Measurements from ENCODE around the gene RTF1.
"Not testable (repeated sequence)": the region's sequence is repeated elsewhere in the genome, so short reads cannot be mapped to it uniquely, and the experiment has no call there.

The RTF1 gene

GRCh38 chr15:41469644-41470043 is 52.7 kb downstream of the RTF1 start:
- H3K27me3 Mint-ChIP-seq; H3K9me3 Mint-ChIP-seq; H3K4me1 Mint-ChIP-seq (ENCODE audit: low read depth); H3K27ac Mint-ChIP-seq; H3K4me3 Mint-ChIP-seq: not testable (repeated sequence)
- peaks cover 50% of the 10 kb centered on the region for H3K36me3 Mint-ChIP-seq (ENCODE audit: low read depth)

GRCh38 chr15:41473418-41473817 is 56.5 kb downstream of the RTF1 start:
- no peaks in the 10 kb centered on the region for H3K9me3 Mint-ChIP-seq
- H3K27ac Mint-ChIP-seq: no peak overlapping the region
- H3K4me1 Mint-ChIP-seq (ENCODE audit: low read depth): peaks cover 20% of the 10 kb centered on the region
- peaks cover 68% of the 10 kb centered on the region for H3K36me3 Mint-ChIP-seq (ENCODE audit: low read depth)
- H3K4me3 Mint-ChIP-seq: no peak overlapping the region
- no peaks in the 10 kb centered on the region for H3K27me3 Mint-ChIP-seq

GRCh38 chr15:41474436-41474835 is 57.5 kb downstream of the RTF1 start:
- no peaks in the 10 kb centered on the region for H3K27me3 Mint-ChIP-seq
- no peaks in the 10 kb centered on the region for H3K9me3 Mint-ChIP-seq
- H3K36me3 Mint-ChIP-seq (ENCODE audit: low read depth): peaks cover 75% of the 10 kb centered on the region
- no peak overlapping the region for H3K4me3 Mint-ChIP-seq
- peaks cover 26% of the 10 kb centered on the region for H3K4me1 Mint-ChIP-seq (ENCODE audit: low read depth)
- H3K27ac Mint-ChIP-seq: no peak overlapping the region

GRCh38 chr15:41474941-41475340 is 58.0 kb downstream of the RTF1 start:
- Mint-ChIP-seq H3K27me3 (no peaks in the 10 kb centered on the region), H3K36me3 (ENCODE audit: low read depth) (peaks cover 73% of the 10 kb centered on the region), H3K9me3 (no peaks in the 10 kb centered on the region), H3K4me1 (ENCODE audit: low read depth) (peaks cover 26% of the 10 kb centered on the region), H3K4me3 (no peak overlapping the region), H3K27ac (no peak overlapping the region)

- Mint-ChIP-seq H3K27ac (peak overlapping the region; percentile 90), H3K4me3 (no peak overlapping the region), H3K27me3 (no peaks in the 10 kb centered on the region), H3K4me1 (ENCODE audit: low read depth) (peaks cover 26% of the 10 kb centered on the region), H3K36me3 (ENCODE audit: low read depth) (peaks cover 75% of the 10 kb centered on the region), H3K9me3 (no peaks in the 10 kb centered on the region)
These were observed 59.6 kb downstream of the RTF1 start for GRCh38 chr15:41476416-41477048.

GRCh38 chr15:41480396-41481140 is 63.7 kb downstream of the RTF1 start:
- Mint-ChIP-seq H3K9me3 (no peaks in the 10 kb centered on the region), H3K27me3 (no peaks in the 10 kb centered on the region), H3K4me3 (no peak overlapping the region), H3K36me3 (ENCODE audit: low read depth) (peaks cover 64% of the 10 kb centered on the region), H3K4me1 (ENCODE audit: low read depth) (peaks cover 43% of the 10 kb centered on the region), H3K27ac (no peak overlapping the region)

- H3K27ac Mint-ChIP-seq: no peak overlapping the region
- no peaks in the 10 kb centered on the region for H3K9me3 Mint-ChIP-seq
- peaks cover 47% of the 10 kb centered on the region for H3K36me3 Mint-ChIP-seq (ENCODE audit: low read depth)
- no peak overlapping the region for H3K4me3 Mint-ChIP-seq
- H3K4me1 Mint-ChIP-seq (ENCODE audit: low read depth): peaks cover 31% of the 10 kb centered on the region
- no peaks in the 10 kb centered on the region for H3K27me3 Mint-ChIP-seq
These were observed 65.4 kb downstream of the RTF1 start for GRCh38 chr15:41482110-41482877.

- peaks cover 46% of the 10 kb centered on the region for H3K36me3 Mint-ChIP-seq (ENCODE audit: low read depth)
- peaks cover 5% of the 10 kb centered on the region for H3K27me3 Mint-ChIP-seq
- H3K4me1 Mint-ChIP-seq (ENCODE audit: low read depth): peaks cover 30% of the 10 kb centered on the region
- H3K27ac Mint-ChIP-seq: peak overlapping the region; percentile 31
- H3K4me3 Mint-ChIP-seq: peak overlapping the region; percentile 66
- no peaks in the 10 kb centered on the region for H3K9me3 Mint-ChIP-seq
These were observed 66.2 kb downstream of the RTF1 start for GRCh38 chr15:41483115-41483514.

GRCh38 chr15:41483519-41483918 is 66.6 kb downstream of the RTF1 start:
- no peaks in the 10 kb centered on the region for H3K9me3 Mint-ChIP-seq
- peak overlapping the region; percentile 31 for H3K27ac Mint-ChIP-seq
- H3K4me3 Mint-ChIP-seq: peak overlapping the region; percentile 66
- H3K27me3 Mint-ChIP-seq: peaks cover 5% of the 10 kb centered on the region
- peaks cover 44% of the 10 kb centered on the region for H3K36me3 Mint-ChIP-seq (ENCODE audit: low read depth)
- H3K4me1 Mint-ChIP-seq (ENCODE audit: low read depth): peaks cover 32% of the 10 kb centered on the region

GRCh38 chr15:41484937-41485625 is 68.2 kb downstream of the RTF1 start:
- H3K9me3 Mint-ChIP-seq: peaks cover under 1% of the 10 kb centered on the region
- H3K4me1 Mint-ChIP-seq (ENCODE audit: low read depth): peaks cover 32% of the 10 kb centered on the region
- no peak overlapping the region for H3K27ac Mint-ChIP-seq

GRCh38 chr15:41486286-41486685 is 69.4 kb downstream of the RTF1 start:
- H3K9me3 Mint-ChIP-seq: peaks cover 4% of the 10 kb centered on the region
- H3K4me3 Mint-ChIP-seq: no peak overlapping the region
- peaks cover 42% of the 10 kb centered on the region for H3K4me1 Mint-ChIP-seq (ENCODE audit: low read depth)
- peaks cover 7% of the 10 kb centered on the region for H3K27me3 Mint-ChIP-seq
- H3K27ac Mint-ChIP-seq: no peak overlapping the region
- peaks cover 23% of the 10 kb centered on the region for H3K36me3 Mint-ChIP-seq (ENCODE audit: low read depth)

More at GRCh38 chr15:41484937-41485625, 68.2 kb downstream of the RTF1 start:
- H3K36me3 Mint-ChIP-seq (ENCODE audit: low read depth): peaks cover 32% of the 10 kb centered on the region
- no peak overlapping the region for H3K4me3 Mint-ChIP-seq
- peaks cover 5% of the 10 kb centered on the region for H3K27me3 Mint-ChIP-seq

- Mint-ChIP-seq H3K36me3 (ENCODE audit: low read depth) (peaks cover 13% of the 10 kb centered on the region), H3K27ac (peak overlapping the region; percentile 89), H3K4me1 (ENCODE audit: low read depth) (peaks cover 51% of the 10 kb centered on the region), H3K27me3 (peaks cover 15% of the 10 kb centered on the region), H3K4me3 (no peak overlapping the region), H3K9me3 (peaks cover 4% of the 10 kb centered on the region)
These were observed 70.5 kb downstream of the RTF1 start for GRCh38 chr15:41487381-41487780.

- Mint-ChIP-seq H3K27me3 (peaks cover 19% of the 10 kb centered on the region), H3K9me3 (peaks cover 4% of the 10 kb centered on the region), H3K27ac (peak overlapping the region; percentile 89), H3K4me3 (peak overlapping the region; percentile 74), H3K36me3 (ENCODE audit: low read depth) (peaks cover 11% of the 10 kb centered on the region), H3K4me1 (ENCODE audit: low read depth) (peaks cover 52% of the 10 kb centered on the region)
These were observed 70.9 kb downstream of the RTF1 start for GRCh38 chr15:41487802-41488201.

- Mint-ChIP-seq H3K27ac (no peak overlapping the region), H3K36me3 (ENCODE audit: low read depth) (peaks cover 9% of the 10 kb centered on the region), H3K9me3 (peaks cover 4% of the 10 kb centered on the region), H3K27me3 (peaks cover 21% of the 10 kb centered on the region), H3K4me1 (ENCODE audit: low read depth) (peaks cover 43% of the 10 kb centered on the region), H3K4me3 (no peak overlapping the region)
These were observed 72.7 kb downstream of the RTF1 start for GRCh38 chr15:41489641-41490040.
